CD4-positive, alpha-beta T cell (primary cell): ENCODE results near the gene ASS1. TPM values are rescaled to one million over a fixed set of nuclear protein-coding genes. Genes with fewer than 3 reads are reported as not detected.

Experiments used
- ATAC-seq: fragments of 200-7000 bp; cut with Tn5 transposase; one replicate; pipeline ENCODE4 v1.10.0; 2022; ENCODE audit warnings: mild to moderate bottlenecking; ENCODE audit not compliant: poor library complexity
- CTCF ChIA-PET: fragments of 350-600 bp; sonication (Branson Sonifier 250); formaldehyde crosslinking; loops from one replicate; lab custom pipeline; 2021; ENCODE audit warnings: antibody characterized with exemption, inconsistent platforms; lab: Charles Lee
- POLR2A ChIA-PET: fragments of 350-600 bp; sonication (Branson Sonifier 250); formaldehyde crosslinking; loops from one replicate; lab custom pipeline; 2021; ENCODE audit warnings: antibody characterized with exemption, inconsistent platforms; lab: Charles Lee
- DNase-seq, 14 experiments: peaks; one replicate each; pipeline ENCODE4 v3.0.0-alpha.2; 2013 to 2020; ENCODE audit warnings: mixed read lengths in 2 of 14
- H3K27ac ChIP-seq, 2 donors: one replicate each; pipeline versions ENCODE4 v1.5.1 to v1.7.0; 2013; ENCODE audit warnings: low read length in 2 of 2, low read depth in 1 of 2, mild to moderate bottlenecking in 1 of 2
- H3K27me3 ChIP-seq, 2 experiments: 1 replicate in 1 of 2; 2 replicates in 1 of 2; pipeline versions ENCODE4 v1.6.1 to v1.7.0; 2013; ENCODE audit warnings: low read length in 2 of 2, control low read depth in 1 of 2, mild to moderate bottlenecking in 1 of 2, moderate library complexity in 1 of 2; ENCODE audit not compliant: insufficient read depth in 2 of 2, control insufficient read depth in 1 of 2
- H3K36me3 ChIP-seq: one replicate; pipeline ENCODE4 v1.6.1; 2013; ENCODE audit warnings: low read length, control low read depth; ENCODE audit not compliant: insufficient read depth
- H3K4me1 ChIP-seq: one replicate; pipeline ENCODE4 v1.6.1; 2013; ENCODE audit warnings: low read length, control low read depth; ENCODE audit not compliant: insufficient read depth
- H3K4me3 ChIP-seq: one replicate; pipeline ENCODE4 v1.5.1; 2013; ENCODE audit warnings: mild to moderate bottlenecking, low read length, moderate library complexity
- H3K9me3 ChIP-seq, 2 experiments: 1 replicate in 1 of 2; 2 replicates in 1 of 2; pipeline versions ENCODE4 v1.6.1 to v1.7.0; 2013; ENCODE audit warnings: low read length in 2 of 2, mild to moderate bottlenecking in 2 of 2, control low read depth in 1 of 2, moderate library complexity in 1 of 2; ENCODE audit not compliant: control insufficient read depth in 1 of 2, insufficient read depth in 1 of 2
- H3K27ac Mint-ChIP-seq: one replicate; pipeline ENCODE4 v1.8.0; 2020; ENCODE audit warnings: mixed read lengths
- H3K27me3 Mint-ChIP-seq: one replicate; pipeline ENCODE4 v1.8.0; 2021; ENCODE audit warnings: mixed read lengths
- H3K36me3 Mint-ChIP-seq: one replicate; pipeline ENCODE4 v1.8.0; 2021; ENCODE audit warnings: low read depth, mixed read lengths
- H3K4me1 Mint-ChIP-seq: one replicate; pipeline ENCODE4 v1.8.0; 2021; ENCODE audit warnings: low read depth, mixed read lengths
- H3K4me3 Mint-ChIP-seq: one replicate; pipeline ENCODE4 v1.8.0; 2020; ENCODE audit warnings: mild to moderate bottlenecking, mixed read lengths
- H3K9me3 Mint-ChIP-seq: one replicate; pipeline ENCODE4 v1.8.0; 2020; ENCODE audit warnings: mixed read lengths
- CTCF ChIP-seq: fragments of 200-600 bp; IDR thresholded peaks from one replicate; pipeline ENCODE4 v1.8.0; 2022; ENCODE audit warnings: antibody characterized with exemption, mild to moderate bottlenecking
- intact Hi-C, 2 experiments: fragments of 100-400 bp; cut with DNase I in 1 of 2; cut with micrococcal nuclease in 1 of 2; formaldehyde crosslinking; loops; one replicate each; pipeline versions ENCODE4 v1.15.1 to v1.9.0; 2023 to 2025; cut with DNase I, micrococcal nuclease
- total RNA-seq, 174 experiments: library from RNA in 2 of 174; stranded (reverse) in 2 of 174; gene quantifications; one replicate each; pipeline ENCODE4 v1.2.3 and lab custom pipeline; 2021 to 2026

ASS1 gene
- total RNA-seq, 2 experiments from 2014 or later: not detected

DNA sequence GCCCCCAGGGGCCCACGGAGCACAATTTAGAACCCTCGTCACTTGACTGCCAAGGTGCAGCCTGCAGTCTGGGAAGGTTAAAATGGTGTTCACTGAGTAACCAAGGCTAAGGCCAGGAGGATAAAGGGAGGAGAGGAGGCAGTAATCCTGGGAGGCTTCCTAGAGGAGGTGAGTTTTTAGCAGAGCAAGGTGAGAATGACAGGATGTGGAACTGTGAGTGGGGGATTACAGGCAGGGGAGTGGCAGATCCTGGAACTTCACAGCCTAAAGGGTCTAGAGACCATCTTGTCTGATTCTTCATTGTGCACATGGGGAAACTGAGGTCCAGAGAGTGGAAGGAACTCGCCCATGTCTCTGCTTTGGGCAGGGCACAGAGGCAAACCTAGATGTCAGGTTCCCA is 42.5 kb upstream of the ASS1 start:
- no peak for TF ChIP-seq CTCF

GRCh38 chr9:130402645-130403440 is 41.9 kb upstream of the ASS1 start:
- H3K4me3 Mint-ChIP-seq: no peak overlapping the region
- H3K27ac Mint-ChIP-seq: no peak overlapping the region
- intact Hi-C loops: no loop called here
- Histone ChIP-seq H3K27me3 (no peaks in the 10 kb centered on the region), H3K27ac (no peak overlapping the region), H3K36me3 (no peaks in the 10 kb centered on the region), H3K9me3 (no peaks in the 10 kb centered on the region), H3K4me1 (no peaks in the 10 kb centered on the region), H3K4me3 (no peak overlapping the region)
- no peak for ATAC-seq
- H3K27me3 Mint-ChIP-seq: no peaks in the 10 kb centered on the region
- H3K36me3 Mint-ChIP-seq: no peaks in the 10 kb centered on the region
- no peaks in the 10 kb centered on the region for H3K4me1 Mint-ChIP-seq
- POLR2A ChIA-PET: no interaction called here
- H3K9me3 Mint-ChIP-seq: no peaks in the 10 kb centered on the region
- CTCF ChIA-PET: no interaction called here
- DNase-seq: no peak
- TF ChIP-seq CTCF: no peak

More for the DNA sequence above, 42.5 kb upstream of the ASS1 start:
- Mint-ChIP-seq H3K4me1 (no peaks in the 10 kb centered on the region), H3K4me3 (no peak overlapping the region), H3K36me3 (no peaks in the 10 kb centered on the region), H3K9me3 (no peaks in the 10 kb centered on the region), H3K27ac (no peak overlapping the region), H3K27me3 (no peaks in the 10 kb centered on the region)
- H3K4me3 ChIP-seq: no peak overlapping the region
- ChIA-PET POLR2A (no interaction called here), CTCF (no interaction called here)
- H3K36me3 ChIP-seq: no peaks in the 10 kb centered on the region
- H3K27ac ChIP-seq: no peak overlapping the region
- H3K9me3 ChIP-seq: no peaks in the 10 kb centered on the region
- intact Hi-C loops: no loop called here
- H3K27me3 ChIP-seq: no peaks in the 10 kb centered on the region
- DNase-seq (no peak), ATAC-seq (no peak)
- no peaks in the 10 kb centered on the region for H3K4me1 ChIP-seq

DNA sequence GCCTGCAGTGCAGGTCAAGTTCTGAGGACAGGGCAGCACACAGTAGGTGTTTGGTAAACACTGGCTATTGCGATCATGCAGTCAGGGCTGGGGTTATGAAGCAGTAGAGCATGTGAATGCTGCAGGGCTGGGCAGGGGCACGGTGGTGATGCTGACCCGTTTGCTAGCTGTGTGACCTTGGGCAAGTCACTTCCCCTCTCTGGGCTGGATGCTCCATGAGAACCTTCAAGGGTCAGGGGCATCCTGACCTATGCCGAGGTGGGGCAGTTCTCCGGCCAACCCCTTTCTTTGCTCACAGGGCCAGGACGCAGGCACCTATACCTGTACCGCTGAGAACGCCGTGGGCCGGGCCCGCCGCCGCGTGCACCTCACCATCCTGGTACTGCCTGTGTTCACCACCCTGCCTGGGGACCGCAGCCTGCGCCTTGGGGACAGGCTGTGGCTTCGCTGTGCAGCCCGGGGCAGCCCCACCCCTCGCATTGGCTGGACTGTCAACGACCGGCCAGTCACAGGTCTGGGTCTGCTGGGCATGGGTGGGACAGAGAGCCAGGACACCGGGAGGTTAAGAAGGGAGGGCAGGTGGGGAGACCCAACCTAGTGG is 39.0 kb upstream of the ASS1 start:
- H3K36me3 ChIP-seq: no peaks in the 10 kb centered on the region
- Mint-ChIP-seq H3K4me3 (no peak overlapping the region), H3K9me3 (no peaks in the 10 kb centered on the region), H3K27me3 (no peaks in the 10 kb centered on the region), H3K36me3 (no peaks in the 10 kb centered on the region), H3K27ac (no peak overlapping the region), H3K4me1 (no peaks in the 10 kb centered on the region)
- H3K4me3 ChIP-seq: no peak overlapping the region
- ATAC-seq: no peak
- H3K27me3 ChIP-seq: no peaks in the 10 kb centered on the region
- intact Hi-C loops: no loop called here
- TF ChIP-seq CTCF: no peak
- H3K27ac ChIP-seq: no peak overlapping the region
- no peaks in the 10 kb centered on the region for H3K9me3 ChIP-seq
- no peaks in the 10 kb centered on the region for H3K4me1 ChIP-seq
- ChIA-PET POLR2A (no interaction called here), CTCF (no interaction called here)
- DNase-seq: no peak
